Smooth muscle cell (in vitro differentiated cells): ENCODE measurements around the gene ORC3. TPM values are rescaled to one million over a fixed set of nuclear protein-coding genes. Genes with fewer than 3 reads are reported as not detected.

Experiments used
- DNase-seq: peaks from one replicate; lab custom pipeline; 2025; ENCODE audit not compliant: unreplicated experiment; lab: John Stamatoyannopoulos, UW
- H2AFZ ChIP-seq: fragments of 200-600 bp; sonication (generic); 2 replicates; pipeline ENCODE4 v1.6.0; 2016; ENCODE audit warnings: antibody characterized with exemption, low read depth, mild to moderate bottlenecking
- H3F3A ChIP-seq: fragments of 200-600 bp; sonication (generic); 2 replicates; pipeline ENCODE4 v1.6.0; 2017; ENCODE audit warnings: antibody characterized with exemption, low read depth
- H3K27ac ChIP-seq: fragments of 200-600 bp; sonication (generic); 2 replicates; pipeline ENCODE4 v1.5.1; 2016; ENCODE audit warnings: low read depth, mild to moderate bottlenecking
- H3K27me3 ChIP-seq: fragments of 200-600 bp; sonication (generic); 2 replicates; pipeline ENCODE4 v1.6.1; 2016; ENCODE audit warnings: low read depth, mild to moderate bottlenecking
- H3K36me3 ChIP-seq: fragments of 200-600 bp; sonication (generic); 2 replicates; pipeline ENCODE4 v1.5.1; 2016; ENCODE audit warnings: low read depth
- H3K4me1 ChIP-seq: fragments of 200-600 bp; sonication (generic); 2 replicates; pipeline ENCODE4 v1.5.1; 2016; ENCODE audit warnings: low read depth
- H3K4me2 ChIP-seq: fragments of 200-600 bp; sonication (generic); 2 replicates; pipeline ENCODE4 v1.6.0; 2016; ENCODE audit warnings: mild to moderate bottlenecking
- H3K4me3 ChIP-seq: fragments of 200-600 bp; sonication (generic); 2 replicates; pipeline ENCODE4 v1.5.1; 2016; ENCODE audit warnings: mild to moderate bottlenecking
- H3K79me2 ChIP-seq: fragments of 200-600 bp; sonication (generic); 2 replicates; pipeline ENCODE4 v1.6.0; 2016; ENCODE audit warnings: low read depth, mild to moderate bottlenecking
- H3K9ac ChIP-seq: fragments of 200-600 bp; sonication (generic); 2 replicates; pipeline ENCODE4 v1.6.0; 2016; ENCODE audit warnings: low read depth
- H3K9me3 ChIP-seq: fragments of 200-600 bp; sonication (generic); replicated peaks from 2 replicates; pipeline ENCODE4 v1.5.1; 2016; ENCODE audit warnings: low read depth
- H4K20me1 ChIP-seq: fragments of 200-600 bp; sonication (generic); 2 replicates; pipeline ENCODE4 v1.6.0; 2016; ENCODE audit warnings: low read depth
- WGBS: methylation state at CpG from one replicate; pipeline ENCODE4 v1.1.7; 2016; ENCODE audit warnings: low lambda C conversion rate; 5-methylcytosine and 5-hydroxymethylcytosine counted together
- polyA plus RNA-seq: library from polyadenylated mRNA; unstranded; fragments of >200 nt; fragmentation: Nextera tagmentation; extraction: Ambion mirVana; gene quantifications from 2 replicates; pipeline ENCODE4 v1.2.1, GENCODE V29; 2016
- total RNA-seq: library from RNA; depleted of rRNA; stranded (reverse); fragments of >200 nt; gene quantifications from 2 replicates; pipeline ENCODE4 v1.2.3, GENCODE V29; 2014
- TF ChIP-seq, protein P1 (sequence below): fragments of 200-600 bp; sonication (generic); IDR thresholded peaks from 2 replicates; pipeline ENCODE4 v1.5.1; 2017; ENCODE audit warnings: borderline replicate concordance, mild to moderate bottlenecking, antibody characterized with exemption; ENCODE audit not compliant: insufficient read depth, poor library complexity, severe bottlenecking

Gene ORC3
- total and polyA plus RNA-seq, 2 experiments from 2014 or later, result 23.4 to 37.1 TPM

DNA sequence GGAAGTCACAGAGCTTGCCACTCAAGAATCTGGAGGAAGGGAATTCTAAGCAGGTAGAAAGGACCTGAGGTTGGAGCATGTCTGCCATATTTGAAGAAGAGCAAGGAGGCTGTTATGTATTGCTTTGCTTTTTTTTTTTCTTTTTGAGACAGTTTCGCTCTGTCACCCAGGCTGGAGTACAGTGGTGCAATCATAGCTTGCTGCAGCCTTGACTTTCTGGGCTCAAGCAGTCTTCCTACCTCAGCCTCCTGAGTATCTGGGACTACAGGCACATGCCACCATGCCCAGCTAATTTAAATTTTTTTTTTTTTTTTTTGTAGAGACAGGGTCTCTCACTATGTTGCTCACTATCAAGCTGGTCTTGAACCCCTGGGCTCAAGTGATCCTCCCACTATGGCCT is 40.8 kb downstream of the ORC3 start:
- H2AFZ ChIP-seq, result no peak overlapping the region
- TF ChIP-seq, protein P1, sequence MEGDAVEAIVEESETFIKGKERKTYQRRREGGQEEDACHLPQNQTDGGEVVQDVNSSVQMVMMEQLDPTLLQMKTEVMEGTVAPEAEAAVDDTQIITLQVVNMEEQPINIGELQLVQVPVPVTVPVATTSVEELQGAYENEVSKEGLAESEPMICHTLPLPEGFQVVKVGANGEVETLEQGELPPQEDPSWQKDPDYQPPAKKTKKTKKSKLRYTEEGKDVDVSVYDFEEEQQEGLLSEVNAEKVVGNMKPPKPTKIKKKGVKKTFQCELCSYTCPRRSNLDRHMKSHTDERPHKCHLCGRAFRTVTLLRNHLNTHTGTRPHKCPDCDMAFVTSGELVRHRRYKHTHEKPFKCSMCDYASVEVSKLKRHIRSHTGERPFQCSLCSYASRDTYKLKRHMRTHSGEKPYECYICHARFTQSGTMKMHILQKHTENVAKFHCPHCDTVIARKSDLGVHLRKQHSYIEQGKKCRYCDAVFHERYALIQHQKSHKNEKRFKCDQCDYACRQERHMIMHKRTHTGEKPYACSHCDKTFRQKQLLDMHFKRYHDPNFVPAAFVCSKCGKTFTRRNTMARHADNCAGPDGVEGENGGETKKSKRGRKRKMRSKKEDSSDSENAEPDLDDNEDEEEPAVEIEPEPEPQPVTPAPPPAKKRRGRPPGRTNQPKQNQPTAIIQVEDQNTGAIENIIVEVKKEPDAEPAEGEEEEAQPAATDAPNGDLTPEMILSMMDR, result no peak
- H3F3A ChIP-seq, result no peaks in the 10 kb centered on the region
- H3K9ac ChIP-seq, result no peak overlapping the region
- H3K27me3 ChIP-seq, result no peaks in the 10 kb centered on the region
- no peaks in the 10 kb centered on the region for H3K9me3 ChIP-seq
- no peak for DNase-seq
- WGBS, result 100% methylated on average over 1 of the region's 1 CpG
- no peak overlapping the region for H3K27ac ChIP-seq
- no peaks in the 10 kb centered on the region for H3K79me2 ChIP-seq
- H3K36me3 ChIP-seq, result no peaks in the 10 kb centered on the region
- no peaks in the 10 kb centered on the region for H3K4me1 ChIP-seq
- no peak overlapping the region for H3K4me3 ChIP-seq
- no peak overlapping the region for H3K4me2 ChIP-seq
- H4K20me1 ChIP-seq, result no peaks in the 10 kb centered on the region

DNA sequence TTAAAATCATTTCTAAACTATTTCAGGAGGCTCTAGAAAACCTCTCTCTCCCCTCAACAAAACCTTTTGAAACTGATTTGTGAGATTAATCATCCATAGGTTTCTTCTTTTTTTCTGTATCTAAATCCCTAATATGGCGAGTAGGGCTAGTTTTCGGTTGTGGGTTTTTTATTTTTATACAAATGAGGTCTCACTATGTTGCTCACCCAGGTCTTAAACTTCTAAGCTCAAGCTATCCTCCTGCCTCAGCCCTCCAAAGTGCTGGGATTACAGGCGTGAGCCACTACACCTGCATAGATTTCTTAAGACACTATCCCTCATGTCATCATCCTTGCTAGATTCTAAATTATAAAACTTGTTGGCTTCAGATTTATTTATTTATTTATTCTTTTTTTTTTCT is 43.9 kb downstream of the ORC3 start:
- Histone ChIP-seq H3K4me2 (no peak overlapping the region), H3K27me3 (no peaks in the 10 kb centered on the region), H3K4me3 (no peak overlapping the region), H4K20me1 (no peaks in the 10 kb centered on the region), H3K79me2 (no peaks in the 10 kb centered on the region), H3K9me3 (no peaks in the 10 kb centered on the region), H3F3A (no peaks in the 10 kb centered on the region), H3K9ac (no peak overlapping the region), H3K4me1 (no peaks in the 10 kb centered on the region), H3K27ac (no peak overlapping the region), H2AFZ (no peak overlapping the region), H3K36me3 (no peaks in the 10 kb centered on the region)
- TF ChIP-seq, protein P1, result no peak
- DNase-seq, result no peak
- WGBS, result 79% methylated on average over 3 of the region's 3 CpGs

- Histone ChIP-seq H3K27me3 (no peaks in the 10 kb centered on the region), H3F3A (no peaks in the 10 kb centered on the region), H3K79me2 (no peaks in the 10 kb centered on the region), H3K4me3 (no peak overlapping the region), H2AFZ (no peak overlapping the region), H3K36me3 (no peaks in the 10 kb centered on the region), H3K4me2 (no peak overlapping the region), H3K9ac (no peak overlapping the region), H4K20me1 (no peaks in the 10 kb centered on the region), H3K4me1 (no peaks in the 10 kb centered on the region), H3K9me3 (no peaks in the 10 kb centered on the region), H3K27ac (no peak overlapping the region)
- DNase-seq, result no peak
- TF ChIP-seq, protein P1, result no peak
- 97% methylated on average over 1 of the region's 1 CpG for WGBS
These were observed 46.4 kb downstream of the ORC3 start for GRCh38 chr6:87636315-87636714.

GRCh38 chr6:87637106-87637505 is 47.2 kb downstream of the ORC3 start:
- no peak for DNase-seq
- TF ChIP-seq, protein P1, result no peak
- no peaks in the 10 kb centered on the region for H3K79me2 ChIP-seq
- no peak overlapping the region for H3K4me2 ChIP-seq
- no peaks in the 10 kb centered on the region for H3K4me1 ChIP-seq
- H3K27ac ChIP-seq, result no peak overlapping the region
- H3K36me3 ChIP-seq, result no peaks in the 10 kb centered on the region
- no peak overlapping the region for H3K9ac ChIP-seq
- no peaks in the 10 kb centered on the region for H3K9me3 ChIP-seq
- H3K27me3 ChIP-seq, result no peaks in the 10 kb centered on the region
- H3K4me3 ChIP-seq, result no peak overlapping the region
- WGBS, result 100% methylated on average over 1 of the region's 1 CpG
- no peaks in the 10 kb centered on the region for H4K20me1 ChIP-seq
- no peaks in the 10 kb centered on the region for H3F3A ChIP-seq
- no peak overlapping the region for H2AFZ ChIP-seq
